ENCODE measurements around the gene ARG2. TPM values are rescaled to one million over a fixed set of nuclear protein-coding genes. Genes with fewer than 3 reads are reported as not detected.
"Not testable (repeated sequence)": the region's sequence is repeated elsewhere in the genome, so short reads cannot be mapped to it uniquely, and the experiment has no call there.

Gene ARG2
- total RNA-seq, 4 donors from 2014 or later = 1.6 to 13.9 (median 11.3) TPM

GRCh38 chr14:67622675-67623074 is 3.0 kb downstream of the ARG2 start:
- no peak for TF ChIP-seq CTCF (IDR thresholded peaks at IDR 0.05)
- DNase-seq (ENCODE audit: low spot score) = no peak
- ATAC-seq (ENCODE audit: low FRiP score) = no peak

GRCh38 chr14:67623114-67623513 is 3.4 kb downstream of the ARG2 start:
- TF ChIP-seq CTCF (IDR thresholded peaks at IDR 0.05) = no peak
- ATAC-seq (ENCODE audit: low FRiP score) (no peak), DNase-seq (ENCODE audit: low spot score) (no peak)

GRCh38 chr14:67626131-67626530 is 6.4 kb downstream of the ARG2 start:
- DNase-seq (ENCODE audit: low spot score); ATAC-seq (ENCODE audit: low FRiP score): not testable (repeated sequence)

GRCh38 chr14:67627519-67627918 is 7.8 kb downstream of the ARG2 start:
- no peak for DNase-seq (ENCODE audit: low spot score)
- no peak for ATAC-seq (ENCODE audit: low FRiP score)
- TF ChIP-seq CTCF (IDR thresholded peaks at IDR 0.05) = no peak

GRCh38 chr14:67630186-67630585 is 10.5 kb downstream of the ARG2 start:
- no peak for TF ChIP-seq CTCF (IDR thresholded peaks at IDR 0.05)
- no peak for ATAC-seq (ENCODE audit: low FRiP score)
- DNase-seq (ENCODE audit: low spot score) = no peak

- no peak for DNase-seq (ENCODE audit: low spot score)
- TF ChIP-seq CTCF (IDR thresholded peaks at IDR 0.05) = no peak
- ATAC-seq (ENCODE audit: low FRiP score) = no peak
Observed at GRCh38 chr14:67630938-67631337, 11.2 kb downstream of the ARG2 start.

- ATAC-seq (ENCODE audit: low FRiP score) (no peak), DNase-seq (ENCODE audit: low spot score) (no peak)
- no peak for TF ChIP-seq CTCF (IDR thresholded peaks at IDR 0.05)
Observed at GRCh38 chr14:67633451-67634147, 13.9 kb downstream of the ARG2 start.
